ENCODE results near the gene LSM7.
"Not testable (repeated sequence)": the region's sequence is repeated elsewhere in the genome, so short reads cannot be mapped to it uniquely, and the experiment has no call there.

The LSM7 gene

GRCh38 chr19:2353887-2354592 lies 25.7 kb upstream of the LSM7 start:
- Histone ChIP-seq H3K27me3 (ENCODE audit: insufficient read depth, low read length) (peaks cover 2% of the 10 kb centered on the region; the same call in 1 of the 2 replicates), H3K36me3 (ENCODE audit: insufficient read depth, low read length) (peaks cover 13% of the 10 kb centered on the region; the same call in 1 of the 2 replicates), H3K4me1 (ENCODE audit: insufficient read depth, low read length) (no peaks in the 10 kb centered on the region), H3K9ac (ENCODE audit: low read depth, low read length) (no peak overlapping the region), H3K4me3 (ENCODE audit: low read length) (no peak overlapping the region), H3K9me3 (ENCODE audit: insufficient read depth, low read depth, low read length) (no peaks in the 10 kb centered on the region), H3K27ac (ENCODE audit: low read depth, low read length) (no peak overlapping the region)
- 93% methylated on average over 34 of the region's 34 CpGs for WGBS

DNA sequence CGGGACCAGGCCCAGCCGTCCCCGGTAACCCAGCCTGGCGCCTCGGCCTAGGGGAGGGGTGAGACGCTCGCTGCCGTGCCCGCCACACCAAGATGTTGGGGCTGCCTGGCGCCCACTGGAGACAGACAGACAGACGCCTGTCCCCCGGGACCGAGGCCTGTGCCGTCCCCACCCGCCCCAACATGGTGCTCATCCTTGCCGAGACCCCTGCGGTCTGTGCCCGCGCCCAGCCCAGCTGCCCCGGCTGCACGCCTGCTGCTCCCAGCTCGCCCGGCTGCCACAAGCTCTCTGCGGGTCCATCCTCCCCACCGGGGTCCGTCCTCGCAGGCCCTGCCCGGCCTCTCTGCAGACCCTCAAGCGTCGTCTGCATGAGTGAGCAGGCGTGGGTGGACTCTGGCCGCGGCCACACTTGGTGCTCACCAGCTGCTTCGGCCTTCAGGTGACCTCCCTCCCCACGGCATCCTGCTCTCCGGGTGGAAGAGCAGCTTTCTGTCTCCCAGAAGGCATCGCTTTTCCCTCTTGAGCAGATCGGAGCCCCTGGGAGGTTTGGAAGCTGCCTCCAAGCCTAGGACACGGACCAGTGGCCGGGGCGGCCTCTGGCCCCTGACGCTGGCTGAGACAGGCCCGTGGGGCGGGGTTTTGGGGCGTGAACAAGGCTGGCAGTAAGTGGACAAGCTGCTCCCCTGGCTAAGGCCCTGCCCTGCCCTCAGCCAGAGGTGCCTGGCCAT lies 24.9 kb upstream of the LSM7 start:
- Histone ChIP-seq H3K9ac (ENCODE audit: low read depth, low read length) (no peak overlapping the region), H3K27ac (ENCODE audit: low read depth, low read length) (no peak overlapping the region), H3K27me3 (ENCODE audit: insufficient read depth, low read length) (no peaks in the 10 kb centered on the region), H3K4me3 (ENCODE audit: low read length) (no peak overlapping the region), H3K36me3 (ENCODE audit: insufficient read depth, low read length) (peaks cover 13% of the 10 kb centered on the region; the same call in 1 of the 2 replicates), H3K4me1 (ENCODE audit: insufficient read depth, low read length) (no peaks in the 10 kb centered on the region), H3K9me3 (ENCODE audit: insufficient read depth, low read depth, low read length) (no peaks in the 10 kb centered on the region)
- 92% methylated on average over 45 of the region's 45 CpGs for WGBS

DNA sequence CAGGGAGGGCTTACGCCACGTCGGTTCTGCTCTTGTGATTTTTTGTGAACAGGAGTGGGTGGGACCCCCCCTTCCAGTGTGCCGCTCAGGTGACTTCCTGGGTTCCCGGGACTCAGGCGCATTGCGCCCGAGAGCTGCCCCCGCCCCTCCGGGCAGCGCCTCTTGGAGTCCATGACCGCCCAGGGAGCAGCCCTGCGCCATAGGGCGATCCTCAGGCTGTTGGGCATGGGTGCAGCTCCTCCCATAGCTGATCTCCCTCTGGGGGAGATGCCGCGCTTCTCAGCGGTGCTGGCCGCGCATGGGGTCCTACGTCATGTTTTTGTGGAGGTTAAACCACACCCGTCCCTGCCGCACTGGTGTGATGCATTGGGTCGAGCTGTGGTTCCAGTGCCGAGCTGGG lies 23.7 kb upstream of the LSM7 start:
- Histone ChIP-seq H3K9me3 (ENCODE audit: insufficient read depth, low read depth, low read length) (no peaks in the 10 kb centered on the region), H3K36me3 (ENCODE audit: insufficient read depth, low read length) (peaks cover 13% of the 10 kb centered on the region; the same call in 1 of the 2 replicates), H3K4me1 (ENCODE audit: insufficient read depth, low read length) (no peaks in the 10 kb centered on the region), H3K27me3 (ENCODE audit: insufficient read depth, low read length) (no peaks in the 10 kb centered on the region), H3K4me3 (ENCODE audit: low read length) (no peak overlapping the region), H3K27ac (ENCODE audit: low read depth, low read length) (no peak overlapping the region), H3K9ac (ENCODE audit: low read depth, low read length) (no peak overlapping the region)
- WGBS = 96% methylated on average over 24 of the region's 24 CpGs

GRCh38 chr19:2351591-2351990 lies 23.2 kb upstream of the LSM7 start:
- no peaks in the 10 kb centered on the region for H3K9me3 ChIP-seq (ENCODE audit: insufficient read depth, low read depth, low read length)
- H3K27me3 ChIP-seq (ENCODE audit: insufficient read depth, low read length) = no peaks in the 10 kb centered on the region
- H3K4me1 ChIP-seq (ENCODE audit: insufficient read depth, low read length) = no peaks in the 10 kb centered on the region
- peaks cover 15% of the 10 kb centered on the region; the same call in 1 of the 2 replicates for H3K36me3 ChIP-seq (ENCODE audit: insufficient read depth, low read length)
- WGBS = 95% methylated on average over 28 of the region's 28 CpGs
- H3K4me3 ChIP-seq (ENCODE audit: low read length) = no peak overlapping the region
- H3K27ac ChIP-seq (ENCODE audit: low read depth, low read length) = no peak overlapping the region
- H3K9ac ChIP-seq (ENCODE audit: low read depth, low read length) = no peak overlapping the region

- 97% methylated on average over 16 of the region's 16 CpGs for WGBS
- Histone ChIP-seq H3K9ac (ENCODE audit: low read depth, low read length) (no peak overlapping the region), H3K9me3 (ENCODE audit: insufficient read depth, low read depth, low read length) (no peaks in the 10 kb centered on the region), H3K4me3 (ENCODE audit: low read length) (no peak overlapping the region), H3K4me1 (ENCODE audit: insufficient read depth, low read length) (no peaks in the 10 kb centered on the region), H3K27ac (ENCODE audit: low read depth, low read length) (no peak overlapping the region), H3K36me3 (ENCODE audit: insufficient read depth, low read length) (peaks cover 17% of the 10 kb centered on the region; the same call in 1 of the 2 replicates), H3K27me3 (ENCODE audit: insufficient read depth, low read length) (no peaks in the 10 kb centered on the region)
Measured at GRCh38 chr19:2350656-2351055, 22.3 kb upstream of the LSM7 start.

DNA sequence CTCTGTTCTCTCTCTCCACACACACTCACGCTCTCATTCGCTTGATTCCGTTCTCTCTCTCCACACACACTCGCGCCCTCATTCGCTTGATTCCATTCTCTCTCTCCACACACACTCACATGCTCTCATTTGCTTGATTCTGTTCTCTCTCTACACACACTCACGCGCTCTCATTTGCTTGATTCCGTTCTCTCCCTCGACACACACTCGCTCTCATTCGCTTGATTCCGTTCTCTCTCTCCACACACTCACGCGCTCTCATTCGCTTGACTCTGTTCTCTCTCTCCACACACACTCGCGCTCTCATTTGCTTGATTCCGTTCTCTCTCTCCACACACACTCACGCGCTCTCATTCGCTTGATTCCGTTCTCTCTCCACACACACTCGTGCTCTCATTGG lies 21.4 kb upstream of the LSM7 start:
- H3K27ac ChIP-seq (ENCODE audit: low read depth, low read length); H3K9ac ChIP-seq (ENCODE audit: low read depth, low read length); H3K9me3 ChIP-seq (ENCODE audit: insufficient read depth, low read depth, low read length); H3K27me3 ChIP-seq (ENCODE audit: insufficient read depth, low read length); H3K4me1 ChIP-seq (ENCODE audit: insufficient read depth, low read length); H3K4me3 ChIP-seq (ENCODE audit: low read length): not testable (repeated sequence)
- 94% methylated on average over 24 of the region's 24 CpGs for whole genome bisulfite sequencing
- peaks cover 19% of the 10 kb centered on the region; the same call in 1 of the 2 replicates for H3K36me3 ChIP-seq (ENCODE audit: insufficient read depth, low read length)

DNA sequence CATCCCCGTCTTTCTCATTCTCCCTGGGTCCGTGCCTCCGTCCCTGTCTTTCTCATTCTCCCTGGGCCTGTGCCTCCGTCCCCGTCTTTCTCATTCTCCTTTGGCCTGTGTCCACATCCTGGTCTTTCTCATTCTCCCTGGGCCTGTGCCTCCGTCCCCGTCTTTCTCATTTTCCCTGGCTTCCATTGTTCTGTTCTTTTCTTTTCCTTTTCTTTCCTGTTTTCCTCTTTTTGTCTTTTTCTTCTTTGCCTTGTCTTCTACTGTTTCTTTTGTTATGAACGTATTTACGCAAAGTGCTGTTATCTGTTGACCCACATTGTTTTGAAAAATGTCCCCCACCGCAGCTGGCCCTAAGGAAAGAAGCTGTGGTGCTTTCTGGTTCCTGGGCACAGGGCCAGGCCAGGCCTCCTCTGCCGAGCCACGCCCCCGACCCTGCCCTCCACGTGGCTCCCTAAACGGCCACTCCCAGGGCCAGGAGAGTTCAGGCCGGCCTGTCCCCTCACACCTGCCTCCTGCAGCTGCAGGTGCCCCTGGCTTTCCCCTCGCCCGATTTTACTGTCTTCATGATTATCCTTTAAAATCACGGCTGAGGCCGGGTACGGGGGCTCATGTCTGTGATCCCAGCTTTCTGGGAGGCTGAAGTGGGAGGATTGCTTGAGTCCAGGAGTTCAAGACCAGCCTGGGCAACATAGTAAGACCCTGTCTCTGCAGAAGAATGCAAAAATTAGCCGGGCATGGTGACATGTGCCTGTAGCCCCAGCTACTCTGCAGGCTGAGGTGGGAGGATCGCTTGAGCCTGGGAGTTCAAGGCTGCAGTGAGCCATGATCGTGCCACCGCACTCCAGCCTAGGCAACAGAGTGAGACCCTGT lies 17.6 kb upstream of the LSM7 start:
- Histone ChIP-seq H3K9me3 (ENCODE audit: insufficient read depth, low read depth, low read length) (no peaks in the 10 kb centered on the region), H3K27ac (ENCODE audit: low read depth, low read length) (no peak overlapping the region), H3K36me3 (ENCODE audit: insufficient read depth, low read length) (peaks cover 22% of the 10 kb centered on the region; the same call in 1 of the 2 replicates), H3K4me1 (ENCODE audit: insufficient read depth, low read length) (no peaks in the 10 kb centered on the region), H3K27me3 (ENCODE audit: insufficient read depth, low read length) (no peaks in the 10 kb centered on the region), H3K4me3 (ENCODE audit: low read length) (no peak overlapping the region), H3K9ac (ENCODE audit: low read depth, low read length) (no peak overlapping the region)
- 90% methylated on average over 25 of the region's 25 CpGs for WGBS

DNA sequence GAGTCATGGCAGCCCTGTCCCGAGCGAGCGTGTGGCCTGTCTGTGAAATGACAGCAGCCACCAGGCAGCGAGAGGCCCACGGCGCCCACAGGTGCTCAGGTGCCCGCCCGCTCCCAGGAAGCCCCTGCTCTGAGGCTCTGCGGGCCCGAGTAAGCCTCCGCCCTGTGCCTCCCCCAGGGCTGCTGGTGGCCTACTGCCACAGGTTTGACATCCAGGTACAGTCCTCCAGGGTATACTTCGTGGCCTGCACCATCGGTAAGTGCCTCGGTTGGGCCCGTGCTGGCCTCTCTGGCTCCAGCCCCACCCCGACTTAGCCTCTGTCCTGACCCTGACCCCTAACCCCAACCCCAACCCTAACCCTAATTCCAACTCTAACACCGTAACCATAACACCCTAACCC lies 16.7 kb upstream of the LSM7 start:
- Histone ChIP-seq H3K4me3 (ENCODE audit: low read length) (no peak overlapping the region), H3K4me1 (ENCODE audit: insufficient read depth, low read length) (no peaks in the 10 kb centered on the region), H3K36me3 (ENCODE audit: insufficient read depth, low read length) (peaks cover 18% of the 10 kb centered on the region; the same call in 1 of the 2 replicates), H3K9me3 (ENCODE audit: insufficient read depth, low read depth, low read length) (no peaks in the 10 kb centered on the region), H3K27me3 (ENCODE audit: insufficient read depth, low read length) (no peaks in the 10 kb centered on the region), H3K9ac (ENCODE audit: low read depth, low read length) (no peak overlapping the region), H3K27ac (ENCODE audit: low read depth, low read length) (no peak overlapping the region)
- WGBS = 95% methylated on average over 17 of the region's 17 CpGs

GRCh38 chr19:2344381-2344870 lies 16.0 kb upstream of the LSM7 start:
- WGBS = 96% methylated on average over 24 of the region's 24 CpGs
- H3K27me3 ChIP-seq (ENCODE audit: insufficient read depth, low read length) = no peaks in the 10 kb centered on the region
- no peak overlapping the region for H3K27ac ChIP-seq (ENCODE audit: low read depth, low read length)
- H3K4me1 ChIP-seq (ENCODE audit: insufficient read depth, low read length) = no peaks in the 10 kb centered on the region
- H3K36me3 ChIP-seq (ENCODE audit: insufficient read depth, low read length) = peaks cover 25% of the 10 kb centered on the region
- no peak overlapping the region for H3K4me3 ChIP-seq (ENCODE audit: low read length)
- H3K9ac ChIP-seq (ENCODE audit: low read depth, low read length) = no peak overlapping the region; the same call in 1 of the 2 replicates
- H3K9me3 ChIP-seq (ENCODE audit: insufficient read depth, low read depth, low read length) = no peaks in the 10 kb centered on the region

DNA sequence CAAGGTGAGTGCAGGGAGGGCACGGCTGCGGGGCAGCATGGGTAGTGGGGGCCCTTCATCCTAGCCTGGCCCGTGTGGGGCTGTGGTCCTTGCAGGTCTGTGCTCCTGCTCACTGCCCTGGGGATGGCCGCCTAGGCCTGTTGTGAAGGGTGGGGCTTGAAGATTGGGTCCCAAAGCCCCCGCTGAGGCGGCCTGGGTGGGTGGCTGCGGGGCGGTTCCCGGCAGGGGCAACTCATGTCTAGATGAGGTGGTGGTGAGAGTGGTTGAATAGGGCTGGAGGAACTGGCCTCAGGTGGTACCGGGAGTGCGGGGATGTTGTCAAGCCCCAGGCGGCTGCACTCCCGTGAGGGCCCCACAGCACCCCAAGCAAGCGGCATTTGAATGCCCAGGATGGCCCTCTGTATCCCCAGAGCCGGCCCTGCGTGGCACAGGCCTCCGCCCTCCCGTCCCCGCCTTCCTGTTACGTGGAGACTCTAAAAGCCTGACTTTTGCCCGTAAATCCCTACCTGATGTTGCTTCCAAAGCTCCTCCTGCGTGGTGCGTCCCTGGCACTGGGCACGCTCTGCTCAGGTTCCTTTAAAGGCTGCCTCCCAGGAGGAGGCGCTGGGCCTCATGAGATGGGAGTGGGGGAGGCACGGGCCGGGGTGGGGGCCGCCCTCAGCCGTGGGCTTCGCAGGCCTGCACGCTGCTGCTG lies 15.1 kb upstream of the LSM7 start:
- H3K36me3 ChIP-seq (ENCODE audit: insufficient read depth, low read length) = peaks cover 28% of the 10 kb centered on the region
- no peak overlapping the region for H3K9ac ChIP-seq (ENCODE audit: low read depth, low read length)
- 93% methylated on average over 31 of the region's 31 CpGs for WGBS
- H3K27ac ChIP-seq (ENCODE audit: low read depth, low read length) = no peak overlapping the region
- H3K27me3 ChIP-seq (ENCODE audit: insufficient read depth, low read length) = no peaks in the 10 kb centered on the region
- H3K4me3 ChIP-seq (ENCODE audit: low read length) = no peak overlapping the region
- H3K4me1 ChIP-seq (ENCODE audit: insufficient read depth, low read length) = no peaks in the 10 kb centered on the region
- no peaks in the 10 kb centered on the region for H3K9me3 ChIP-seq (ENCODE audit: insufficient read depth, low read depth, low read length)
